ENCODE measurements around the gene CNTNAP2.

DNA sequence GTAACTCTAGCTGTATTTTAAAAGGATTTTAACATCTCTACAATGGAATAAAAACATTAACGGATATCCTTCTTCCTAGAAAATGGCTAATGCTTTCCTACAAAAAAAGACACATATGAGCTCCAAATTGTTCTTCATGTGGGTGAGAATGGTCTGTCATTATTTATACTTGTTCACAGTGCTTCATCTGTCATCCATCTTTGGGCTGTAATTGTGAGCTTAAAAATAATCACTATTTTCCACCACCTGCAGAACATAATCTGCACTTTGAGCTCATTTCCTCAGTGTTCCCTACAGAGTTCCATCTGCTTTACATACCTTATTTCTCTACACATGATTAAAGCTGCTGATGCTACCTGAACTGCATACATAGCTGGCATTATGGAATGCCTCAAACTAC, 1494.8 kb downstream of the CNTNAP2 start:
- TF ChIP-seq, protein P1, sequence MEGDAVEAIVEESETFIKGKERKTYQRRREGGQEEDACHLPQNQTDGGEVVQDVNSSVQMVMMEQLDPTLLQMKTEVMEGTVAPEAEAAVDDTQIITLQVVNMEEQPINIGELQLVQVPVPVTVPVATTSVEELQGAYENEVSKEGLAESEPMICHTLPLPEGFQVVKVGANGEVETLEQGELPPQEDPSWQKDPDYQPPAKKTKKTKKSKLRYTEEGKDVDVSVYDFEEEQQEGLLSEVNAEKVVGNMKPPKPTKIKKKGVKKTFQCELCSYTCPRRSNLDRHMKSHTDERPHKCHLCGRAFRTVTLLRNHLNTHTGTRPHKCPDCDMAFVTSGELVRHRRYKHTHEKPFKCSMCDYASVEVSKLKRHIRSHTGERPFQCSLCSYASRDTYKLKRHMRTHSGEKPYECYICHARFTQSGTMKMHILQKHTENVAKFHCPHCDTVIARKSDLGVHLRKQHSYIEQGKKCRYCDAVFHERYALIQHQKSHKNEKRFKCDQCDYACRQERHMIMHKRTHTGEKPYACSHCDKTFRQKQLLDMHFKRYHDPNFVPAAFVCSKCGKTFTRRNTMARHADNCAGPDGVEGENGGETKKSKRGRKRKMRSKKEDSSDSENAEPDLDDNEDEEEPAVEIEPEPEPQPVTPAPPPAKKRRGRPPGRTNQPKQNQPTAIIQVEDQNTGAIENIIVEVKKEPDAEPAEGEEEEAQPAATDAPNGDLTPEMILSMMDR (conservative IDR thresholded peaks at IDR 0.05 in 1 of 2, IDR thresholded peaks at IDR 0.05 in 1 of 2; ENCODE audit: low read depth in 1 of 2, low read length in 2 of 2): no peak
- TF ChIP-seq EZH2 (IDR thresholded peaks at IDR 0.05; ENCODE audit: low read length, missing control alignments): no peak

Data from fibroblast of lung (primary cell).